Measurements from ENCODE around the gene C7orf33.
A peak's percentile ranks its signal among the peaks of the same experiment; 100 is the strongest.

Gene C7orf33

GRCh38 chr7:148575640-148576411, 14.7 kb upstream of the C7orf33 start:
- TF ChIP-seq CREB1 (IDR thresholded peaks at IDR 0.05; ENCODE audit: low read depth), result no peak
- peak; percentile 82 for TF ChIP-seq RAD21 (IDR thresholded peaks at IDR 0.05; ENCODE audit: low read depth)

DNA sequence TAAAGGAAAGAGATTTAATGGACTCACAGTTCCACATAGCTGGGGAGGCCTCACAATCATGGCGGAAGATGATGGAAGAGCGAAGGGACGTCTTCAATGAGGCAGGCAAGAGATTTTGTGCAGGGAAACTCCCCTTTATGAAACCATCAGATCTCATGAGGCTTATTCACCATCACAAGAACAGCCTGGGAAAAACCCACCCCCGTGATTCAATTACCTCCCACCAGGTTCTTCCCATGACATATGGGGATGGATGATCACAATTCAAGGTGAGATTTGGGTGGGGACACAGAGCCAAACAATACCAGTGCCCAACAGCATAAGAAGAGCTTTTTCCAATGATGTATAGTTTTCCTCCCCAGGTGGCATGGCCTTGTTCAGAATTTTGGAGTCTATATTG, 11.2 kb upstream of the C7orf33 start:
- TF ChIP-seq YY1 (IDR thresholded peaks at IDR 0.05; ENCODE audit: low read depth) (no peak), ZBTB7A (IDR thresholded peaks at IDR 0.05; ENCODE audit: low read depth) (no peak), RAD21 (IDR thresholded peaks at IDR 0.05; ENCODE audit: low read depth) (no peak), TEAD4 (IDR thresholded peaks at IDR 0.05) (no peak), CREB1 (IDR thresholded peaks at IDR 0.05; ENCODE audit: low read depth) (no peak), NFIC (IDR thresholded peaks at IDR 0.05) (no peak), MAX (IDR thresholded peaks at IDR 0.05) (no peak), TAF1 (IDR thresholded peaks at IDR 0.05; ENCODE audit: low read depth) (no peak), EP300 (IDR thresholded peaks at IDR 0.05; ENCODE audit: borderline replicate concordance) (no peak), USF1 (IDR thresholded peaks at IDR 0.05) (no peak), EGR1 (IDR thresholded peaks at IDR 0.05) (no peak), CEBPB (IDR thresholded peaks at IDR 0.05) (no peak)

- no peak for TF ChIP-seq TAF1 (IDR thresholded peaks at IDR 0.05; ENCODE audit: low read depth)
These were observed 10.1 kb upstream of the C7orf33 start for GRCh38 chr7:148580446-148580845.

- TF ChIP-seq CEBPB (IDR thresholded peaks at IDR 0.05), result no peak
- TF ChIP-seq EP300 (IDR thresholded peaks at IDR 0.05; ENCODE audit: borderline replicate concordance), result no peak
- TF ChIP-seq ZBTB7A (IDR thresholded peaks at IDR 0.05; ENCODE audit: low read depth), result no peak
- no peak for TF ChIP-seq EGR1 (IDR thresholded peaks at IDR 0.05)
- TF ChIP-seq RAD21 (IDR thresholded peaks at IDR 0.05; ENCODE audit: low read depth), result no peak
- no peak for TF ChIP-seq USF1 (IDR thresholded peaks at IDR 0.05)
- TF ChIP-seq FOXM1 (IDR thresholded peaks at IDR 0.05; ENCODE audit: borderline replicate concordance, low read depth), result no peak
- TF ChIP-seq MAX (IDR thresholded peaks at IDR 0.05), result no peak
- TF ChIP-seq TEAD4 (IDR thresholded peaks at IDR 0.05), result no peak
- no peak for TF ChIP-seq TAF1 (IDR thresholded peaks at IDR 0.05; ENCODE audit: low read depth)
- TF ChIP-seq CREB1 (IDR thresholded peaks at IDR 0.05; ENCODE audit: low read depth), result no peak
- TF ChIP-seq NFIC (IDR thresholded peaks at IDR 0.05), result no peak
These were observed 8.9 kb upstream of the C7orf33 start for GRCh38 chr7:148581624-148582023.

- TF ChIP-seq EGR1 (IDR thresholded peaks at IDR 0.05), result no peak
- TF ChIP-seq USF1 (IDR thresholded peaks at IDR 0.05), result no peak
These were observed 6.3 kb upstream of the C7orf33 start for GRCh38 chr7:148584154-148584827.

DNA sequence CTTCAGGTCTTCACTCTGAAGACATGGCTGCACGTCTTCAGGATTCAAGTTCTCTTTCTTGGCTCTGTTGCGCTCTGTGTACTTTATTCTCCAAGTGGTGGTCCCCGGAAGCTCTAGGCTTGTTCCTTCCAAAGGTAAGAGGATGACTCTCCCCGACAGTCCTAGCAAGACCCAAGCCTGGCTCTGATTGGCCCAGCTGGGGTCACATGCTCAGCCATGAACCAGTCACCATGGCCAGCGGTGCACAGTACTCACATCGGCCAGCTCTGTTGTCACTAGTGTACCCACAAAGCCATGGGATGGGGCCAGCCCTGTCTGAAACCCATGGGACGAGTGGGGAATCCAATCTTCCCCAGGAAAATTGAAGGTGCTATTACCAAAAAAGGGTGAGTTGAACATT, 5.2 kb upstream of the C7orf33 start:
- TF ChIP-seq TEAD4 (IDR thresholded peaks at IDR 0.05) (no peak), USF1 (IDR thresholded peaks at IDR 0.05) (peak; percentile 56; the same call in 1 of the 2 replicates), EP300 (IDR thresholded peaks at IDR 0.05; ENCODE audit: borderline replicate concordance) (no peak)

- TF ChIP-seq CREB1 (IDR thresholded peaks at IDR 0.05; ENCODE audit: low read depth), result no peak
- TF ChIP-seq ZBTB7A (IDR thresholded peaks at IDR 0.05; ENCODE audit: low read depth), result no peak
- no peak for TF ChIP-seq RAD21 (IDR thresholded peaks at IDR 0.05; ENCODE audit: low read depth)
- TF ChIP-seq EGR1 (IDR thresholded peaks at IDR 0.05), result no peak
- TF ChIP-seq NFIC (IDR thresholded peaks at IDR 0.05), result no peak
These were observed 3.5 kb upstream of the C7orf33 start for GRCh38 chr7:148587076-148587475.

DNA sequence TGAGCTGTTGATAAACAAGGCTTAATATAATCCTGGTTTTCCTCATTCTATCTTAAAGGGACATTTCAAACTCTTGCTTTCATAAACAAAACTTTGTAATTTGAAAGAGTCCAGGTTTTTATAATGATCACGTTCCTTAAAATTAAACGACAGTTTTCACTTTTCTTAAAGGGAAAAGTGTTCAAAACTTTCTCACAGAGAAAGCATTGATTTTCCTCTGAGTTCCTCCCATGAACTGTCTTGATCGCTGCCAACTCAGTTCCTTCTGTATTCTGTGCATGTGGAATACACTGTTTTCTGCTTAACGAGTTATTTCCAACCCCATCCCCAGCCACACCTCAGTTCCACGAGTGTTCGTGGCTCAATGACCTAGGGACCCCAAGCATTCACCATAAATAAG, 2.4 kb upstream of the C7orf33 start:
- TF ChIP-seq ZBTB7A (IDR thresholded peaks at IDR 0.05; ENCODE audit: low read depth) (no peak), TCF12 (IDR thresholded peaks at IDR 0.05; ENCODE audit: low read depth) (no peak), TAF1 (IDR thresholded peaks at IDR 0.05; ENCODE audit: low read depth) (no peak), FOXM1 (IDR thresholded peaks at IDR 0.05; ENCODE audit: borderline replicate concordance, low read depth) (no peak), NFIC (IDR thresholded peaks at IDR 0.05) (no peak)

DNA sequence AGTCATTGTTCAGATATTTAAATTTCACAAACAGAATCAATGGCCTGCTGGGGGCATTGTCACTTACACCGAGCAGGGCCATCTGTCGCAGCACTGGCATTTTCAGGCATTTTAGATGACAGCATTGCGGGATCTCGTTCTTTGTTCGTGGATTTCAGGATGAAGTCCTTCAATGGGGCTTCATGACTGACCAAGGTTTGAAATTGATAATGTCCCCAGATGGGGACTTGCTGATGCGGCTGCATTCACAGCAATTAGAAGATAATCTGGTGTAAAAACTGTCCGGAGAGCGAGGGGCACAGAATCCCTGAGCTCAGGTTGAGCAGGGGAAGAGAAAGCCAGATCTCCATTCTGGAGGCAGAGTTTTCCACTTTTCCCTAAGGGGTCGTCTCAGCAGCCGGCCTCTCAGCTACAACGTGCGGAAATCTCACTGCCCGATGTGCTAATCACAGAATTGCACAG, 1.9 kb upstream of the C7orf33 start:
- no peak for TF ChIP-seq CEBPB (IDR thresholded peaks at IDR 0.05)
- no peak for TF ChIP-seq TAF1 (IDR thresholded peaks at IDR 0.05; ENCODE audit: low read depth)
- no peak for TF ChIP-seq CREB1 (IDR thresholded peaks at IDR 0.05; ENCODE audit: low read depth)
- no peak for TF ChIP-seq TEAD4 (IDR thresholded peaks at IDR 0.05)
- TF ChIP-seq ZBTB7A (IDR thresholded peaks at IDR 0.05; ENCODE audit: low read depth), result no peak
- no peak for TF ChIP-seq REST (IDR thresholded peaks at IDR 0.05; ENCODE audit: low read depth)
- no peak for TF ChIP-seq FOXM1 (IDR thresholded peaks at IDR 0.05; ENCODE audit: borderline replicate concordance, low read depth)
- TF ChIP-seq EP300 (IDR thresholded peaks at IDR 0.05; ENCODE audit: borderline replicate concordance), result no peak
- TF ChIP-seq RAD21 (IDR thresholded peaks at IDR 0.05; ENCODE audit: low read depth), result no peak
- no peak for TF ChIP-seq NFIC (IDR thresholded peaks at IDR 0.05)
- TF ChIP-seq MAX (IDR thresholded peaks at IDR 0.05), result no peak
- TF ChIP-seq TCF12 (IDR thresholded peaks at IDR 0.05; ENCODE audit: low read depth), result no peak
- TF ChIP-seq YY1 (IDR thresholded peaks at IDR 0.05; ENCODE audit: low read depth), result no peak
- TF ChIP-seq EGR1 (IDR thresholded peaks at IDR 0.05), result no peak
- TF ChIP-seq USF1 (IDR thresholded peaks at IDR 0.05), result no peak

Measured in Ishikawa (cell line).